Measurements from ENCODE around the gene TTN. TPM values are rescaled to one million over a fixed set of nuclear protein-coding genes. Genes with fewer than 3 reads are reported as not detected.

TTN gene
- total RNA-seq, 6 experiments from 2014 or later: 0.42 to 9.5 (median 0.97) TPM

DNA sequence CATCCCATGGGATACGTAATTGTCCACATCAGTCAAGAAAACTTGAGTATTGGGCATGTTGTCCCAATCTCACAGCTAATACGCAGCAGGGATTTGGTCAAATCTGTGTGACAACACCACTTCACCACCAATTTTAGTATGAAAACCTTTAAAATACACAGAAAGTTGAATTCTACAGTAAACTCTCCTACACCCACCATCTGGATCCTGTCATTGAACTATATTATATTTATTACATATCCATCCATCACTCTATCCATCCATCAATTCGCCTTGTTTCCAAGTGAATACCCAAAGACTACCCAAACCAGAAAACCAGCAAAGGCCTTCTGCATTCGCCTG, 328.0 kb downstream of the TTN start:
- H3K27me3 ChIP-seq: no peaks in the 10 kb centered on the region
- peak overlapping the region; percentile 63 to 69 (median 67) for H3K4me3 ChIP-seq
- intact Hi-C loops (cut with DNase I): no loop called here
- no peaks in the 10 kb centered on the region for H3K36me3 ChIP-seq
- 17% methylated on average over 3 of the region's 4 CpGs for WGBS (ENCODE audit: insufficient coverage, low coverage, low lambda C conversion rate, missing lambda C conversion rate)
- H3K27ac ChIP-seq: peak overlapping the region; percentile 91 to 97 (median 94)
- no peak for DNase-seq
- no peaks in the 10 kb centered on the region for H3K9me3 ChIP-seq
- H3K4me1 ChIP-seq: peaks cover 0 to 39% (median 7%) of the 10 kb centered on the region in 4 donors
- no peak for ATAC-seq
- TF ChIP-seq POLR2A (IDR thresholded peaks at IDR 0.05): no peak
- TF ChIP-seq CTCF (IDR thresholded peaks at IDR 0.05): no peak

DNA sequence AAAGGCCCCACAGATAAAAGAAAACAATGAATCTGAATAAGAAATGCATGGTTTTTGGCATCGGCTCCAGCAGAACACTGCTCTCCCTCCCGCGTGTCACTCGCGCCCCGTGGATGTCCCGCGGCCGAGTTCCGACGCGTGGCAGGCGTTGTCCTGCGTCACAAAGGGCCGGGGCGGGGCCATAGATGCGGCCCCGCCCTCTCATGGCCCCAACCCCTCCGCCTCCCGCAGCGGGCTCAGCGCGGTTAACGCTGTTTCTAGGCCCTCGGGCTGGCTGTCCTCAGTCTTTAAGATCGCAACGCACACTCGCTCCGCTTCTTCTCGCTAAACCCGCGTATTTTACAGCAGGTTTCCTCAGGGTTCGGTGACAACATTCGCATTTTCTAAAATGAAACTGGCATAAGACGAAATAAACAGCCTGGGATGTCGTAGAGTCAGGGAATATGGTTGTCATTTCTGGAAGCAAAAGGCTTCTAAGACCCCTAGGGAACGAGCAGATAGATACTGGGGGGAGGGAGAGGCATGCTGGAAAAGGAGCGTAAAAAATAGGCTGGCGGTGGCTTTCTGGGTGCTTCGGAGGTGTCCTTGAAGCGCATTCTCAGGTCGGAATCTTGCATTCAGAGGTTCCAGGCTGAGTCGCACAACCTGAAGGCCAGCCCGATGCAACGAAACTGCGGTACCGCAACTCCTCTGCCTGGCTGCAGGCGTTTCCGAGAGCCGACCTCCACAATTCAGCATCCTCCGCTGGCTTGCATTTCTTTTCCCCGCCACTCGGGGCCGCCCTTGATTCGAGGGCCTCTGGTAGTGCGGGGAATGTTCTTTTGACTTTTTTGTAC, 328.6 kb downstream of the TTN start, which contains the start of gene FKBP7:
Gene FKBP7, minus strand, starts transcription at position 162 of the 836 bp plus-strand sequence. Its CDS starts 101 bp downstream, at position 61.
- peak within 1 kb of the TSS; percentile 63 to 69 (median 67) for H3K4me3 ChIP-seq
- ATAC-seq: peak; percentile 85 to 89 (median 86)
- no peaks in the 10 kb centered on the region for H3K27me3 ChIP-seq
- peak; percentile 90 to 94 (median 91) for DNase-seq
- peaks cover 0 to 34% (median 7%) of the 10 kb centered on the region in 4 donors for H3K4me1 ChIP-seq
- H3K36me3 ChIP-seq: no peaks in the 10 kb centered on the region
- TF ChIP-seq POLR2A (IDR thresholded peaks at IDR 0.05): peak; percentile 71
- peak; percentile 62 to 81 (median 76) for TF ChIP-seq CTCF (IDR thresholded peaks at IDR 0.05)
- intact Hi-C loops (cut with DNase I): no loop called here
- no peaks in the 10 kb centered on the region for H3K9me3 ChIP-seq
- WGBS (ENCODE audit: insufficient coverage, low coverage, low lambda C conversion rate, missing lambda C conversion rate): 0% methylated on average over 36 of the region's 56 CpGs
- peak within 1 kb of the TSS; percentile 91 to 97 (median 94) for H3K27ac ChIP-seq

- Histone ChIP-seq H3K27me3 (no peaks in the 10 kb centered on the region), H3K9me3 (no peaks in the 10 kb centered on the region), H3K36me3 (no peaks in the 10 kb centered on the region), H3K27ac (peak overlapping the region; percentile 91 to 97 (median 94)), H3K4me1 (peaks cover 0 to 33% (median 7%) of the 10 kb centered on the region in 4 donors), H3K4me3 (peak overlapping the region; percentile 63 to 69 (median 67))
- no peak for ATAC-seq
- DNase-seq: no peak
- intact Hi-C loops (cut with DNase I): no loop called here
- TF ChIP-seq CTCF (IDR thresholded peaks at IDR 0.05): no peak
- no peak for TF ChIP-seq POLR2A (IDR thresholded peaks at IDR 0.05)
- WGBS (ENCODE audit: insufficient coverage, low coverage, low lambda C conversion rate, missing lambda C conversion rate): 1% methylated on average over 10 of the region's 10 CpGs
Measured at GRCh38 chr2:178478130-178478438, 329.1 kb downstream of the TTN start.

GRCh38 chr2:178477443-178478129, 329.6 kb downstream of the TTN start:
- Histone ChIP-seq H3K4me1 (peaks cover 0 to 29% (median 7%) of the 10 kb centered on the region in 4 donors), H3K27me3 (no peaks in the 10 kb centered on the region), H3K36me3 (no peaks in the 10 kb centered on the region), H3K4me3 (peak overlapping the region; percentile 63 to 69 (median 67)), H3K9me3 (no peaks in the 10 kb centered on the region), H3K27ac (peak overlapping the region; percentile 91 to 97 (median 94))
- DNase-seq (no peak), ATAC-seq (no peak)
- TF ChIP-seq CTCF (IDR thresholded peaks at IDR 0.05) (no peak), POLR2A (IDR thresholded peaks at IDR 0.05) (no peak)
- intact Hi-C loops (cut with DNase I): no loop called here
- WGBS (ENCODE audit: insufficient coverage, low coverage, low lambda C conversion rate, missing lambda C conversion rate): 2% methylated on average over 3 of the region's 3 CpGs
